ENCODE results near the gene ENC1.

DNA sequence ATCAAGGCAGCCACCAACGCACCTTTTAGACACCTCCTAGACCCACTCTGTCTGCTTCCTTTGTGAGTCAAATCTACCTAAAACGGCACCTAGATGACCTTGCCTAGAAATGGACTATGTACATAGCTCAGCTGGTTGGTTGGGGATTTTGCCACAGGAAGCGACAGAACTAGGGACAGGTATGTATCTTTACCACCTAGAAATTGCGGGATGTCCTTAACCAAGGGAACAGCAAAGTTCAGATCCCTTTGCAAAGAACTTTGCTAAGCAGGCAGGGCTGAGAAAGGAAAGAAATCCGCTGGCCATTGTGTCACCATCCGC is 2.0 kb upstream of the ENC1 start:
- TF ChIP-seq, protein P1, sequence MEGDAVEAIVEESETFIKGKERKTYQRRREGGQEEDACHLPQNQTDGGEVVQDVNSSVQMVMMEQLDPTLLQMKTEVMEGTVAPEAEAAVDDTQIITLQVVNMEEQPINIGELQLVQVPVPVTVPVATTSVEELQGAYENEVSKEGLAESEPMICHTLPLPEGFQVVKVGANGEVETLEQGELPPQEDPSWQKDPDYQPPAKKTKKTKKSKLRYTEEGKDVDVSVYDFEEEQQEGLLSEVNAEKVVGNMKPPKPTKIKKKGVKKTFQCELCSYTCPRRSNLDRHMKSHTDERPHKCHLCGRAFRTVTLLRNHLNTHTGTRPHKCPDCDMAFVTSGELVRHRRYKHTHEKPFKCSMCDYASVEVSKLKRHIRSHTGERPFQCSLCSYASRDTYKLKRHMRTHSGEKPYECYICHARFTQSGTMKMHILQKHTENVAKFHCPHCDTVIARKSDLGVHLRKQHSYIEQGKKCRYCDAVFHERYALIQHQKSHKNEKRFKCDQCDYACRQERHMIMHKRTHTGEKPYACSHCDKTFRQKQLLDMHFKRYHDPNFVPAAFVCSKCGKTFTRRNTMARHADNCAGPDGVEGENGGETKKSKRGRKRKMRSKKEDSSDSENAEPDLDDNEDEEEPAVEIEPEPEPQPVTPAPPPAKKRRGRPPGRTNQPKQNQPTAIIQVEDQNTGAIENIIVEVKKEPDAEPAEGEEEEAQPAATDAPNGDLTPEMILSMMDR (IDR thresholded peaks at IDR 0.05; ENCODE audit: insufficient read depth, low read length): no peak
- no peak for TF ChIP-seq POLR2AphosphoS5 (IDR thresholded peaks at IDR 0.05; ENCODE audit: low read depth)
- no peak for TF ChIP-seq SPI1 (IDR thresholded peaks at IDR 0.05; ENCODE audit: borderline replicate concordance, low read depth)
